HEK293 (cell line): ENCODE measurements around the gene TSNAX.

Experiments
- CTCF ChIP-seq: fragments of 450-650 bp; formaldehyde crosslinking; IDR thresholded peaks from 2 replicates; pipeline ENCODE4 v1.5.1; 2016; ENCODE audit warnings: missing biosample characterization, missing genetic modification characterization
- ELK4 ChIP-seq: IDR thresholded peaks from 2 replicates; pipeline ENCODE4 v1.6.1; 2011; ENCODE audit warnings: mild to moderate bottlenecking, low read depth, low read length, borderline replicate concordance
- KLF1 ChIP-seq: fragments of 450-650 bp; formaldehyde crosslinking; IDR thresholded peaks from 2 replicates; pipeline ENCODE4 v1.5.1; 2016; ENCODE audit warnings: missing biosample characterization, missing genetic modification characterization
- KLF16 ChIP-seq: fragments of 450-650 bp; formaldehyde crosslinking; IDR thresholded peaks from 2 replicates; pipeline ENCODE4 v1.5.1; 2017; ENCODE audit warnings: missing biosample characterization, missing genetic modification characterization
- REST ChIP-seq: fragments of 450-650 bp; formaldehyde crosslinking; IDR thresholded peaks from 2 replicates; pipeline ENCODE4 v1.5.1; 2016; ENCODE audit warnings: missing biosample characterization, missing genetic modification characterization
- SP2 ChIP-seq: fragments of 450-650 bp; formaldehyde crosslinking; IDR thresholded peaks from 2 replicates; pipeline ENCODE4 v1.5.1; 2016; ENCODE audit warnings: missing biosample characterization, missing genetic modification characterization
- ZBTB10 ChIP-seq: fragments of 450-650 bp; formaldehyde crosslinking; IDR thresholded peaks from 2 replicates; pipeline ENCODE4 v1.5.1; 2016; ENCODE audit warnings: missing biosample characterization, missing genetic modification characterization
- ZBTB11 ChIP-seq: fragments of 450-650 bp; formaldehyde crosslinking; conservative IDR thresholded peaks from 2 replicates; pipeline ENCODE4 v1.5.1; 2016; ENCODE audit warnings: low read depth, missing biosample characterization, missing genetic modification characterization
- ZBTB49 ChIP-seq: fragments of 450-650 bp; formaldehyde crosslinking; IDR thresholded peaks from 2 replicates; pipeline ENCODE4 v1.5.1; 2016; ENCODE audit warnings: missing biosample characterization, missing genetic modification characterization, low read depth
- ZNF501 ChIP-seq: fragments of 450-650 bp; formaldehyde crosslinking; IDR thresholded peaks from 2 replicates; pipeline ENCODE4 v1.5.1; 2016; ENCODE audit warnings: missing biosample characterization, missing genetic modification characterization
- ZNF513 ChIP-seq: fragments of 450-650 bp; IDR thresholded peaks from 2 replicates; pipeline ENCODE4 v1.5.1; 2018; ENCODE audit warnings: missing biosample characterization, missing genetic modification characterization
- ZNF580 ChIP-seq: fragments of 450-650 bp; formaldehyde crosslinking; IDR thresholded peaks from 2 replicates; pipeline ENCODE4 v1.5.1; 2016; ENCODE audit warnings: missing biosample characterization, missing genetic modification characterization
- ZNF621 ChIP-seq: fragments of 450-650 bp; formaldehyde crosslinking; IDR thresholded peaks from 2 replicates; pipeline ENCODE4 v1.5.1; 2017; ENCODE audit warnings: missing biosample characterization, missing genetic modification characterization
- ZNF664 ChIP-seq: fragments of 450-650 bp; formaldehyde crosslinking; IDR thresholded peaks from 2 replicates; pipeline ENCODE4 v1.5.1; 2016; ENCODE audit warnings: missing biosample characterization, missing genetic modification characterization

GRCh38 chr1:231597971-231598370 is 69.5 kb downstream of the TSNAX start:
- TF ChIP-seq CTCF (no peak), ELK4 (no peak), ZNF580 (no peak), ZBTB49 (tag by site-specific recombination) (no peak), ZNF621 (no peak), ZBTB11 (tag by site-specific recombination) (no peak), ZNF513 (tag by site-specific recombination) (no peak), ZNF664 (no peak), KLF1 (tag by site-specific recombination) (no peak), ZNF501 (no peak), SP2 (tag by site-specific recombination) (no peak), REST (no peak), KLF16 (tag by site-specific recombination) (no peak), ZBTB10 (no peak)
